Stimulated activated CD4-positive, alpha-beta T cell treated with anti-CD3 and anti-CD28 coated beads, Interleukin-4, amount 100 ng/mL, for 24 hours (primary cell): ENCODE measurements around the gene UBASH3A.

ENCODE experiments used
- DNase-seq: peaks from one replicate; pipeline ENCODE4 v3.0.0-alpha.2; 2020

Gene UBASH3A

DNA sequence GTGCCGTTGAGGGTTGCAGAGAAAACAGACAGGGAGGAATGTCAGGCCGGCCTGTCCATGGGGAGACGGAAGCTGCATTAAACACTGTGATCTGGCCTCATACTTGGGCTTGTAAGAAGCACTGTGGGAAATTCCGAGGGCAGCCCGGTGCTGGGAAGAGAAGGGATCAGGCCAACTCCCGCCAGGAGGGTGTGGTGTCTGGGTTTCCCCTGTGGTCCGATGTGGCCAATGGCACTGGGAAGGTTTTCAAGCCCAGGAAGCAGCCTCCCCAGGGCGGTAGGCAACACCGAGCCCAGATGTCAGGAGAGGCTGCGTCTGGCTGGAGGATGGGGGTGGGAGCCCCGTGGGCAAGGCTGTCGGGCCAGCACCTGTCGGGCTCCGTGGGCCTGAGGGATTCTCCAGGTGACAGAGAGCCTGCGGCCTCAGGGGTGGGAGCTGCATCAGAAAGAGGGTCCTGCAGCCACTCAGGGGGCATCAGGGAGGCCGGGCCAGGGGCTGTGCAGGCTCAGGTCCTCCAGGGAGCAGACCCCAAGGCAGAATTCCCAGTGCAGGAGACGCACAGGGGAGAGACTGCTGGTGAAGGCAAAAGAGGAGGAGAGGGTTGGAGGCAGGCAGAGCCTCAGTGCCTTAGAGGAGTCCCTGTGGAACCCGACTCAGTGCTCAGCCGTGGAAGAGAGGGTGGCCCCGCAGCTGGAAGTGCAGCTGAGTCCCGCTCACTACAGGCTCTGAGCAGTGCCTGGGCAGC, 8.4 kb downstream of the UBASH3A start:
- no peak for DNase-seq

DNA sequence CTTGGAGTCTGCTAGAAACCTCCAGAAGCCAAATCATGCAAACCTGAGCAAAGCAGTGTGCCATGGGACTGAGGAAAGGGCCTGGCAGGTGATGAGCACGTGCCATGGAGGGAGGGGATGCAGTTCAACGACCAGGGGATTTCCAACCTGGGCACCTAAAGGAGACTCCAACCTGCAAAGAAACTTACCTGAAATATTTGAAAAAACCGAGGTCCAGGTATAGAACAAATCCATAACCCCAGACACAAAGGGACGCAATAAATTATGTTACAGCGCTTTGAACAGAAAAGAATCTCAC, 8.9 kb downstream of the UBASH3A start:
- DNase-seq: no peak

DNA sequence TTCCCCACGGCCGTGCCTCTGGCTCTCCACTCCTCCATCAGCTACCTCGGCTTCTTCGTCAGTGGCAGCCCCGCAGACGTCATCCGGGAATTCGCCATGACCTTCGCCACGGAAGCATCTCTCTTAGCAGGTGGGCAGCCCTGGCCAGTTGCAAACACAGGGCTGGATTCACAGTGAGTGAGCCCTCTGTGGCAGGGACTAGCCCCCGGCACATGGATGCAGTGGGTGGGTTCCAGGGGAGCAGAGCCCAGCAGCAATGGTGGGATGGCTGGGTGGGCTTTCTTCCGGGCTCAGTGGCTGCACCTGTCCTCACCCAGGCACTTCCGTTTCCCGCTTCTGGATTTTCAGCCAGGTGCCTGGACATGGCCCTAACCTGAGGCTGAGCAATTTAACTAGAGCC, 9.4 kb downstream of the UBASH3A start:
- no peak for DNase-seq

DNA sequence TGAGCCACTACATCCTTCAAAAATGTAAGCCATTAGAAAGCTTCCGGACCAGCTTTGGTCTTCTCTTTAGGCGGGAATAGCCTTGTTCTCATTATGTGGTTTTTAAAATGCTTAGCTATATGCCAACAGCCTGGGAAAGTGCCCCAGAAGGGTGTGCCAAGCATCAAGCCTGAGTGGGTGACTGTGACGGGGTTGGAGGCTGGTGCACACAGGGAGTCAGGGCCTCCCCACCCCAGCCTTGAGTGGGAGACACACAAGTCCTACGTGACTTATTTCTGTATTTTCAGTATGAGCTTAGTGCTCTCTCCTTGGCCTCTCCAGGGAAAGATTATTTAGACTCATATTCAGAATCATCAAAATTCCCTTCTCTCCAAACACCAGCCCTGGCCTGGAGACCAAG, 9.8 kb downstream of the UBASH3A start:
- peak; percentile 66 for DNase-seq

DNA sequence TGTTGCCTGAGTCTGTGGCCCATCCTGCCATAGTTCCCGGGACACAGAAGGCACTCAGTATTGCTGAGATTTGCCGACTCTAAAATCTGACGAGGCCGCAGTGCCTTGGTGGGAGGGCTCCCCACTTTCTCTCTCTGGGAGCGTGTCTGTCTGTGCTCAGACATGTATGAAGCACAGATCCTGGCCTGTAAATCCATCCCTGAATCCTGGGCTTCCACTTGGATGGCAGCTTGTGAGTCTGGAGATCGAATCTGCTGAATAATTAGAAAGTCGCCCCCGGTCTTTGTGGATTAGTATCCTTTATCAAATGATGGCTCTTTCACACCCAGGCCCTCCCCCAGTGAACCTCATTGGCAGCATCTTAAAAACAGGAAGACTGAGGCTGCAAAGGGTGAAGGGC, 10.4 kb downstream of the UBASH3A start:
- DNase-seq: no peak

DNA sequence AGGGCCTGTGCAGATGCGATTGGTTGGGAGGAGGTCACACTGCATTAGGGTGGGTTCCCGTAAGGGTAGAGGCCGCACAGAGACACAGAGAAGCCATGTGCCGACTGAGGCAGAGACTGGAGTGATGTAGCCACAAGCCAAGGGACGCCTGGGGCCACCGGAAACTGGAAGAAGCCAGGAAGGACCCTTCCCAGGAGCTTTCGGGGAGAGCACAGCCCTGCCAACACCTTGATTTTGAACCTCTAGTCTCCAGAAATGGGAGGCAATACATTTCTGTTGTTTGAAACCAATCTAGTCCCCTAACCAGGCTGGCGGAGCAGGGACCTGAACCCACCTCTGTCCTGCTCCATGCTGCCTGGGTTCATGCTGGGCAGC, 10.8 kb downstream of the UBASH3A start:
- no peak for DNase-seq

DNA sequence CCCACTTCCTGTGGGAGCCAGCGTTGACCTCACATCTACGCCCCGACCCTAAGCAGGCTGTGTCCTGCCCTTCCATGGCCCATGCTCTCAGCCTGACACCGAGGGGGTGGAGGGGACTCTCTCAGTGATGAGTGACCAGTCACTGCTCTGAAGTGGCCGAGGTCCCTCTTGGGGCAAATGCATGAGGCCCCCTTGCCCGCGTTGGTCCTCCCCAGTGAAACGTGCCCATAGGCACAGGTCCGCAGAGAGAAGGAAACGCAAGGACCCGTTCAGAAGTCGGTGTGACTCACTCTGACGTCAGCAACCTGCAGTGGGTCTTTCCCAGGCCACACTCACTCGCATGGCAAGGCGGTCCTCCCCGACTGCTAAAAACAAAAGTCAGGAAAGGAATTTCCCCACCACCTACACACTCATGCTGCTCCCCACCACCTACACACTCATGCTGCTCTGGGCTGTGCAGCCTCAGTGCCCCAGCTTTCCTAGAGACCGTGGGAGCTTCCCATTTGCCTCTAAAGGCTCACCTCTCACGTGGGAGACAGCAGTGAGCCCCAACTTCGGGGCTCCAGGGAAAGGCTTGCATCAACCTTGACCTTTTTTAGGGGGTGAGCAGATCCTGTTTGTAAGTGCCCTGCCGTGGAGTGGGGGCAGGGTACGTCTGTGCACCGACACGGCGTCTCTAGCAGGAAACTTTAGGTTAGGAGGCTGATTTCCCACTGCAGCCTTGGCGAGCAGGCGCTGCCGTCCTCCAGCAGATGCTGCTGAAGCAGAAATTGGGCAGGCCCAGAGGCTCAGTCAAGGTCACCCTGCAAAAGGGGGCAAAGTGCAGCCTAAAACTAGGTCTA, 11.4 kb downstream of the UBASH3A start:
- peak; percentile 97 for DNase-seq

DNA sequence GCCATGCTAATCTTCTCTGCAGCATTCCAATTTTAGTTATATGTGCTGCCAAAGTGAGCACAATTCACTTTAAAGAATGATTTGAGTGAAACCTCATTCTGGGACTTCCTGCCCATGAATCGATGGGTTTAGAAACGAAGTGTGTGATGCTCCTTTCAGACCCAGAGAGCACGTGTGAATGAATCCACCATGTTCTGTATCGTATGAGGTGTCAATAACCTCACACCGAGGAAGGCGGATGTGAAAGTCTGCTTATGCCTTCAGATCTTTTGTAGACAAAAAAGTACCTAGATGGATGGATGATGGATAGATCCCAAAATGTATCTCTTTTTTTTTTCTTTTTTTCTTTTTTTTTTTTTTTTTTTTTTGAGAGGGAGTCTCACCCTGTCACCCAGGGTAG, 13.8 kb downstream of the UBASH3A start:
- DNase-seq: peak; percentile 52

DNA sequence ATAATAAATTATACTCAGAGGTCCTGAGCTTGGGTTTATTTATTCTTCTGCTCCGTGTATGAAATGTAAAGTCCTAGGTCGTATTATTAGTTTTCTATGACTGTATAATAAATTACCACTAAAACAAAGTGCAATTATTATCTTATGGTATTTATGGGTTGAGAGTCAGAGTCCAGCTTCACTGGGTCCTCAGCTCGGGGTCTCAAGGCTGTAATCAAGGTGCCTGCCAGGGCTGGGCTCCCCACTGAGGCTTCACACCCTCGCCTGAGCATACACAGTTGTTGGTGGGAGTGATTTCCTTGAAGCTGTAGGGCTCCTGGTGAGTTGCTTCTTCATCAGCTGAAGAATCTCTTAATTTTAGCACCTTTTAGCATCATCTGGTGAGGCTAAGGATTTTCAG, 15.2 kb downstream of the UBASH3A start:
- no peak for DNase-seq

DNA sequence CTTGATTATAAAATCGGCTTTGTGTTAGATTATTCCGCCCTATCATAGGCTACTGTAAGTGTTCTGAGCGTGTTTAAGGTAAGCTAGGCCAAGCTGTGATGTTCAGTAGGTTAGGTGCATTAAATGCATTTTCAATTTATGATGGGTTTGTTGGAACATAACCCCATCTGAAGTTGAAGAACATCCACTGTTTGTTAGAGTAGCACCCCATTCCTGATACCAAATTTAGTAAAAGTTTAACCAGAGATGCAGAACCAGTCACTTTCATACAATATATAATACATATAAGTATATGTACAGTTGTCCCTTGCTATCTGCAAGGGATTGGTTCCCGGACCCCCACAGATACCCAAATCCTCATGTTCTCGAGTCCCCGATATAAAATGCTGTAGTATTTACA, 16.1 kb downstream of the UBASH3A start:
- no peak for DNase-seq

DNA sequence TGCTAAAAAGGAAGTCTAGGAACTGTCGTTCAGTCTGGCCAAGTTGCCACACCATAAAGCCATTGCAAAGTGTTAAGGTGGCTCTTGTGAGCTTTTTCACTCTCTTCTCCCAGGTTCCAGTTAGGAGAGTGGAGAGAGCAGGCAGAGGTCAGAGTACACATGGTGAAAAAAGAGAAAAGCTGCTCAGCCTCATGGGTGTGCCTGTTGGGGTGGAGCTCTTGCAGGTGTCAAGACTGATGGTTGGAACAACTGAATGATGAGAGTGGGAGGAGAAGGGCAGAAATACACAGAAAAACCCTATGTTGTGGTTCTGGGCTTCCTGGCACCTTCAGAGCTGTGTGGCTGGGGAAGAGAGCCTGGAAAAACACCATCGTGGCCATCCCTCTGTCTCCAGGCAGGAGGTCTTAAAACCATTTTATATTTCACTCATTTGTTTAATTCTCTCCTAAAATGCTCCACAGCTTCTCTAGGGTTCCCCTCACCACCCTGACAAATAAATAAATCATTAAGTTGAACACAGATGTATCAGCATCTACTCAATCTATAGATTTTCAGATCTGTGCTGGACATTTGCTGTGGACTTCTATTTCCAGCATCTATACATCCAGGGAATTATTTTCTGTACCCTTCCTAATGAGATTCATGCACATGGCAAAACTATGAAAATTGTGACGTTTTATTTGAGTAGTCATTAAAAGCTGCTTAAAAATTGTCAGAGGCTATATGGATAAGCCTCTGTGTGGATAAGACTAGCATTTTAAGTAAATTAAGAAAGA, 17.5 kb downstream of the UBASH3A start:
- DNase-seq: no peak

DNA sequence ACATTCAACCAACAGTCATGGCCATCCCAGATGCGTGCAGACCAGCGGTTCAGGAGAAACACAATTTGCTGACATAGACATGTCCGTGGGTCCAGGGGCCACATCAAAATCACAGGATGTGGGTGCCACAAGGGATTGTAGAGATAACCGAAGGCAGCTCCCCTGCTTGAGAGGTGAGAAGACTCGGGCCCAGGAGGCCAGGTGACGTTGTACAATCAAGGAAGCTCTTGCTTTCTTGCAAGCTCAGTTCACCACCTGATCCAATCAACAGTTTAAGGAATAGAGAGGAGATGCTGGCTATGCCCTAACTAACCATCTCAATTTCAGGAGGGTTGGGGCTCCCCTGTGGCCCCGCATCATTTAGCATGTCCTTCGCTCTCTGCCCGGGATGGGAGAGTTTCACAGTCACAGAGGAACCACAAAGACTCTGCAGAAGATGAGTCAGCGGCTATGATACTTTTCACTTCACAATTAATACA, 19.5 kb downstream of the UBASH3A start:
- DNase-seq: peak; percentile 61

DNA sequence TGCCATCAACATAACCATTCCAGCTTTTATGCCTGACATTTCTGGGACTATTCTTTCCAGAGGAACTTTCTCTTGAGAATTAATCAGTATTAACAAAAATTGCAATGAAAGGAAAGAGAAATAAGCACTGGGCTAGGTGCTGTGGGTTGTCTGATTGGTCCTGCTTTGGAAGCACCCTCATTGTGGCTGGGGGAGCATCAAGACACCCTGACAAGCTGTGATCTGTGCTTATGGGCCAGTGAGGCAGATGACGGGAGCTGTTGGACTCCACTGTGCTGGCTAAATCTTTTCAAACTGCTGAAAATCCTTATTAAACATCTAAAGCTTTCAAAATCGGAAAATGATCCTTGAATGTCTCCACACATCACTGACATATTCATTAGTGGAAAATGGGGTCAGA, 20.0 kb downstream of the UBASH3A start:
- no peak for DNase-seq

DNA sequence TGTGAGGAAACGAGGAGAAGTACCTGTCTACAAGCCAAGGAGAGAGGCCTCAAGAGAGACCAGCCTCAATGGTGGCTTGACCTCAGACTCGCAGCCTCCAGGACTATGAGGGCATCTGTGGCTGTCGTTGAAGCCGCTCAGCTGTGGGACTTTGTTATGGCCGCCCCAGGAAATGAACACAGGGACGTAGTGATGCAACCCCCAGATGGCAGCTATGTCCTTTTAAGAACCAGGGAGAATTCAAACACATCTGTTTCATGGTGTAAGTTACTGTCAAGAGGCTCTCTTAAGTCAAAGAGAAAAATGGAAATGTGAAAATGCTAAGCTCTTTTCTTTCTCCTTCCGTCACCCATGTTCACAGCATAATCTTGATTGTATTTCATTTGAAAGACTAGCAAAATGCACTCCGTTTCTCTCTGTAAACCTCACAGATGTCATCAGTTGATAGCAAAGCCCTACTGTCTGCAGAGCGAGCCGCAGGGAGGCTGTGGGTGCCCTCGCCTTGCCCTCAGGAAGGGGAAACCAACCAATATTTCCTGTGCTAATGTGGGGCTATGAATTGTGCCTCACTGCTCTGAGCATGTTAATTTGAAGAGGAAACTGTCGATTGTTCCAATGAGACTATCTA, 21.3 kb downstream of the UBASH3A start:
- peak; percentile 64 for DNase-seq

DNA sequence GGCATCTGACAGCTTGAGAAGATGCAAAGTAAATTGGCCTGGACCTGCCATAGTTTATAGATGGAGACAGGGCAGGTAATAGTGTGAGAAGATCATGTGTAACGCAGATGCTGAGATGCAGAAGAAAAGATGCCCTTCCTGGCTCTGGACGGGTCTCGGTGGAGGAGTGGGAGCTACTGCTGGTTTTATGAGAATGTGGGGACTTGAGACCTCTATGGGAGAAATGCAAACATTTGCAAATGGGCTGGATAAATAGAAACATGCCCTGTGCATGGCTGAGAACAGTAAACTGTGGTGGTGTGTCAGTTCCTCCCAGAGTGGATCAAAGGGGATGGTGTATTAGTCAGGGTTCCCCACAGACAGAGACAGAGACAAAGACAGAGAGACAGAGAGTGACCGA, 21.9 kb downstream of the UBASH3A start:
- DNase-seq: peak; percentile 38

DNA sequence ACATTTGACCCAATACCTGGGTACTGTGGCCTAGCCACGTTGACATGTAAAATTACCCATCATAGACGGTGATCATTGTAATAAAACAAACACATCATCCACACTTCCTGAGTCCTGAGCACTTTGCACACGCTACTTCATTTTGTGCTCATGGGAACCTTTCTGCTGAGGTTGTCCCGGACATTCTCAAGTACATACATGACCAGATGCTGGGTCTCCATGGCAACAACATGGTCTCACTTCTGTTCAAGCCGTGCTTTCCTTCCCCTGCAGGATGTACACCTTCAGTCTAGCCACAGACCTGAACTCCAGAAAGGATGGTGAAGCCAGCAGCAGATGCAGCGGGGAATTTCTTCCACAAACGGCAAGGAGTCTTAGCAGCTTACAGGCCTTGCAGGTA, 22.7 kb downstream of the UBASH3A start:
- DNase-seq: no peak

DNA sequence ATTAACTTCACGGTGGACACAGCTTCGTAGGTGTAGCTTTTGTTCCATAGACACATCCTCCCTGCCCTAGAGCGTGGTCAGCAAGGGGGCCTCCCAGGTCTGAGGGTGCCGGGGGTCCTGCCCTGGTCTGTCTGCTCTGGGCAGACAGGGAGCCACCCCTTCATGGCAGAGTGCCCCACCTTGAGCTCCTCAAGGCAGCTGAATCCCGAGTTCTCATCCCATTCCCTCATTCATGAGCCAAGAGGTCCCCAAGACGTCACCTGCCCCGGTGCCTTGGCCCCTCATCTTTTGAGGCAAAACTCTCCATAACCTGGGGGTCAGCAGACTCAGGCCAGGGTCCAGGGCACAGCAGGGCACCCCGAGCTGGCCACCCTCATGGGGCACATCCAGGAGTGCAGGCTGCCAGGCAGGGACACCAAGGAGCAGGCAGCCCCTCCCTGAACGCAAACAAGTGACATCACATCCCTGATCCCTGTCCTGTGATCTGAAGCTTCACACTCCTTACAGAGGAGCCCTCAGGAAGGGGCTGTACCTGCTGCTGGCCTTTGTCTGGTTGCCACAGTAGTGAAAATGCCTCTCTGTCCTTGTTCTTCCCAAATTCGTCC, 23.3 kb downstream of the UBASH3A start:
- DNase-seq: no peak

DNA sequence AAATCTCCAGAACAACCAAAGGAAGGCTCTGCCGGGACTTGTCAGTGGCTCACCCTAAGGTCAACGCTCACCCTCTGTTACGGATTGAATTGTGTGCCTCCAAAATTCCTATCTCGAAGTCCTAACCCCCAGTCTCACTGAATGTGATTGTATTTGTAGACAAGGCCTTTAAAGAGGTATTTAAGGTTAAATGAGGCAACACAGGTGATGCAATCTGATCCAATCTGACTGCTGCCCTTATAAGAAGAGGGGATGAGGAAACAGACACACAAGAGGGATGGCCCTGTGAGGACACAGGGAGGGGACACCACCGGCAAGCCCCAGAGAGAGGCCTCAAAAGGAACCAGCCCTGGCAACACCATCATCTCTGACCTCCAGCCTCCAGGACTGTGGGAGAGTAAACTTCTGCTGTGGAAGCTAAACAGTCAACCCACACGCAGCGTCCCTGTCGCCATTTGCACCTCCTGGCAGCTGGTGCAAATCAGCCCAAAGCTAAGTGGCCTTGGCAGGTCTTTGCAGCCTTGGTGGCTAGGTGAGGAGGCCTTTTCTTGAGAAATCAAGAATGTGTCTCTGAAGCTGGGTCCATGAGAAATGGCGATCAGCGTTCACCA, 24.2 kb downstream of the UBASH3A start:
- DNase-seq: no peak

DNA sequence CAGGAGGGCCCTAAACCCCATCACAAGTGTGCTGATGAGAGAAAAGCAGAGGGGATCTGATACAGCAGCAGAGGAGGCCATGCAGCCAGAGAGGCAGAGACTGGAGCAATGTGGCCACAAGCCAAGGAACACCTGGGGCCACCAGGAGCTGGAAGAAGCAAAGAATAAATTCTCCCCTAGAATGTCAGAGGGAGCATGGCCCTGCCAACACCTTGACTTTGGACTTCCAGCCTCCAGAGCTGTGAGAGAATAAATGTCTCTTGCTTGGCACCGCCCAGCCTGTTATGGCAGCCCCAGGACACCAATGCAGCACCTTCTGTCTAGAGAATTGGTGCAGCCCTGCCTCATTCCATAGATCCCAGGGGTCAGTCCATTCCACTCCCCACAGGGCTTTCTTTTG, 25.3 kb downstream of the UBASH3A start:
- DNase-seq: no peak

DNA sequence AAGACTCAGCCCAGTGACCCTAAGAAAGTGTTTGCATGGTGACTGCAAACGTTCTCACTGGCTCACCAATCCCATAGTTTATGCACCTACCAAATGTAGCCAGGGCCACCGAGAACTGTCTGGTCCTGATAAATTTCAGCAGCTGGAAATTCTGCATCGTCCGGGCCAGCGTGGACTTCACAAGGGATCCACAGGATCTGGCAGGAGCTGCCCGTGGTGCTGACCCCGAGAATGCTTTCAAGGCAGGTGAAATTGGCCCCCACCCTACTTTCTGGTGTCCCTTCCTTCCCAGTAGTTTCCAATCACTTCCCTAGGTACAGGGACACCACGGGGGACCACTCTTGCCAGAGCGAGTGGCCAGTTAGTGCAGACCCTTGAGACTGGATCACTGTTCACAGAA, 26.2 kb downstream of the UBASH3A start:
- DNase-seq: no peak

DNA sequence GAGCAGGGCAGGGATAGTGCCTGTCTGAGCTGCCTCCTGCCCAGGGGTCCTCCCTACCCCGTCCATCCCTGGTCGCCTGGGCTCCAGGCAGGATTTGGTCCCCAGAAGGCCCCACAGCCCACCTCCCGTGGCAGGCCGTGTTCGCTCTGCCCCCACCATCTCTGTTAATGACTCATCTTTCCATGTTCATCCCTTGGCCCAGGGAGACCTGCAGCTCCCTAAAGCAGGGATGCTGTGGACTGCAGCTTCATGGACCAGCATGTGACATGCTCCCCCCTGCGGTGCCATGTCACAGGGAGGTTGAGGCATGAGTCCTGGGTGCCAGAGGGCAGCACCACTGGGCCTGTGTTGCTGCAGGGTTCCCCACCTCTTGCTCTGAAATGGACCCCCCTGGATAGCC, 26.8 kb downstream of the UBASH3A start:
- no peak for DNase-seq

DNA sequence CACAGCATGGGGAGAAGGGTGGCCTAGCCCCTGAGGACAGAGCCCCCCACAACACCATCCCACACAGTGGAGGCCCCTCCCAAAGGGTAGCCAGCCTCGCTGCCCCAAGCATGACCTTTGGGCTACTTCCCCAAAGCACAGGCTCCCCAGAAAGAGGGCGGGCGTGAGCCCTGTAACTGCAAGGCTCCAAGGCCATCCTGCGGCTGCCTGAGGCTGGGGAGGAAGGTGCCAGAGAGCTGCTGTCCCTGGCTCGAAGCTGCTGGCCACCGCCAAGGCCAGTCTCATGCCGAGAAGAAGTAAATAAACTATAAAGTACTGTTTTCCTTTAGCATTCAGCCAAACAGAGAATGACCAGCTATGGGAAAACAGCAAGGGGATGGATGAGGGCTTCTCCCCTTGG, 27.5 kb downstream of the UBASH3A start:
- DNase-seq: no peak
